ENCODE measurements around the gene NFKBIE. TPM values are rescaled to one million over a fixed set of nuclear protein-coding genes. Genes with fewer than 3 reads are reported as not detected.
A peak's percentile ranks its signal among the peaks of the same experiment; 100 is the strongest.

Gene NFKBIE
- total RNA-seq, 1 experiment from 2014 or later, result 9.7 TPM

DNA sequence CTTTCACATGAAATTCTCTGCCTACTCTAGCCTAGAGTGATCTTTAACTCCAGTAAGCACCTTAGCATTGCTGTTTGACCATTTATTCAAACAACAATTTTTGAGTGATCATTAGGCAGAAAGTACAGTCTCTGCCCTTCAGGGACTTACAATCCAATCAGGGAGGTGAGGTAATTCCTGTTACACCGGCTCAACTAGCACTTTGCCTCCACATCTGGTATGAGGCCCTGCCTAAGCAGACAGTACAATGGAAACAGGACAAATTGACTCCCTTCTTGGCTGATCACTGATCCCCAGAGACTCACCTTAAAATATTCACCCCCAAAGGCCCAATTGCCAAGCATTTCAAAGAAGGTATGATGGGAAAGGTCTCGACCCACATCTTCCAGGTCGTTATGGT lies 46.4 kb upstream of the NFKBIE start:
- no peak for DNase-seq
- Histone ChIP-seq H2BK20ac (ENCODE audit: low read depth, low read length, poor library complexity, severe bottlenecking) (no peak overlapping the region), H4K8ac (replicated peaks; ENCODE audit: insufficient read length, low read depth, low read length) (no peak overlapping the region), H2BK15ac (ENCODE audit: low read depth, low read length) (no peak overlapping the region), H3K4me2 (ENCODE audit: insufficient read depth, insufficient read length, low read length) (peak overlapping the region; percentile 85), H3K27me3 (ENCODE audit: insufficient read depth, low read length) (peaks cover 2% of the 10 kb centered on the region; the same call in 1 of the 2 replicates), H3K18ac (ENCODE audit: insufficient read length, low read depth, low read length) (no peak overlapping the region), H2BK120ac (ENCODE audit: low read depth, low read length, poor library complexity, severe bottlenecking) (no peak overlapping the region), H2BK5ac (ENCODE audit: insufficient read length, low read length) (no peak overlapping the region), H3K14ac (ENCODE audit: insufficient read depth, low read length) (no peak overlapping the region), H4K91ac (ENCODE audit: insufficient read length, low read depth, low read length) (no peak overlapping the region), H3K4ac (ENCODE audit: low read depth, low read length) (no peak overlapping the region), H3K4me1 (ENCODE audit: insufficient read depth, low read length) (no peaks in the 10 kb centered on the region), H3K79me2 (ENCODE audit: insufficient read depth, low read length) (peaks cover 6% of the 10 kb centered on the region; the same call in 1 of the 2 replicates), H3T11ph (ENCODE audit: low read length) (no peak overlapping the region), H4K5ac (ENCODE audit: insufficient read length, low read depth, low read length) (no peak overlapping the region), H4K20me1 (ENCODE audit: control insufficient read depth, insufficient read depth, insufficient read length) (no peaks in the 10 kb centered on the region), H2AK5ac (ENCODE audit: insufficient read length, low read length) (no peak overlapping the region), H3K9me3 (ENCODE audit: control insufficient read depth, low read depth, low read length) (no peaks in the 10 kb centered on the region), H3K79me1 (ENCODE audit: insufficient read depth, low read depth, low read length, poor library complexity, severe bottlenecking) (peaks cover 5% of the 10 kb centered on the region), H3K23ac (ENCODE audit: insufficient read length, low read depth, low read length) (no peak overlapping the region), H2AFZ (ENCODE audit: low read length) (no peak overlapping the region), H3K27ac (ENCODE audit: insufficient read length, low read depth, low read length) (no peak overlapping the region), H3K23me2 (ENCODE audit: insufficient read length, low read depth, low read length, poor library complexity, severe bottlenecking) (peaks cover 4% of the 10 kb centered on the region), H3K9ac (ENCODE audit: extremely low read depth, insufficient read length, low read length) (no peak overlapping the region), H3K56ac (ENCODE audit: insufficient read length, low read depth, low read length) (no peak overlapping the region), H2BK12ac (ENCODE audit: insufficient read length, low read depth, low read length) (no peak overlapping the region)
- no peaks in the 10 kb centered on the region; the same call in 1 of the 2 replicates for H3K27me3 Mint-ChIP-seq (ENCODE audit: low read depth)
- TF ChIP-seq, protein P1, sequence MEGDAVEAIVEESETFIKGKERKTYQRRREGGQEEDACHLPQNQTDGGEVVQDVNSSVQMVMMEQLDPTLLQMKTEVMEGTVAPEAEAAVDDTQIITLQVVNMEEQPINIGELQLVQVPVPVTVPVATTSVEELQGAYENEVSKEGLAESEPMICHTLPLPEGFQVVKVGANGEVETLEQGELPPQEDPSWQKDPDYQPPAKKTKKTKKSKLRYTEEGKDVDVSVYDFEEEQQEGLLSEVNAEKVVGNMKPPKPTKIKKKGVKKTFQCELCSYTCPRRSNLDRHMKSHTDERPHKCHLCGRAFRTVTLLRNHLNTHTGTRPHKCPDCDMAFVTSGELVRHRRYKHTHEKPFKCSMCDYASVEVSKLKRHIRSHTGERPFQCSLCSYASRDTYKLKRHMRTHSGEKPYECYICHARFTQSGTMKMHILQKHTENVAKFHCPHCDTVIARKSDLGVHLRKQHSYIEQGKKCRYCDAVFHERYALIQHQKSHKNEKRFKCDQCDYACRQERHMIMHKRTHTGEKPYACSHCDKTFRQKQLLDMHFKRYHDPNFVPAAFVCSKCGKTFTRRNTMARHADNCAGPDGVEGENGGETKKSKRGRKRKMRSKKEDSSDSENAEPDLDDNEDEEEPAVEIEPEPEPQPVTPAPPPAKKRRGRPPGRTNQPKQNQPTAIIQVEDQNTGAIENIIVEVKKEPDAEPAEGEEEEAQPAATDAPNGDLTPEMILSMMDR (conservative IDR thresholded peaks at IDR 0.05), result no peak
- H3K4me1 Mint-ChIP-seq, result peaks cover 12 to 17% of the 10 kb centered on the region in 2 experiments
- no peaks in the 10 kb centered on the region for H3K9me3 Mint-ChIP-seq
- no CpG with 5 or more reads among the region's 3 CpGs for WGBS (ENCODE audit: extremely low coverage, insufficient read length, low lambda C conversion rate)
- H3K27ac Mint-ChIP-seq, result peak overlapping the region in 2 of 3 experiments; percentile 38 to 66; a peak in 3 of 7 replicates
- H3K4me3 Mint-ChIP-seq, result peak overlapping the region; percentile 92 to 95
- H3K36me3 Mint-ChIP-seq (ENCODE audit: insufficient read depth in 1 of 3, low read depth in 3 of 3), result peaks cover 20 to 52% (median 47%) of the 10 kb centered on the region in 3 experiments

Data from H9 (cell line).